ENCODE measurements around the gene ZMAT5.

The ZMAT5 gene

DNA sequence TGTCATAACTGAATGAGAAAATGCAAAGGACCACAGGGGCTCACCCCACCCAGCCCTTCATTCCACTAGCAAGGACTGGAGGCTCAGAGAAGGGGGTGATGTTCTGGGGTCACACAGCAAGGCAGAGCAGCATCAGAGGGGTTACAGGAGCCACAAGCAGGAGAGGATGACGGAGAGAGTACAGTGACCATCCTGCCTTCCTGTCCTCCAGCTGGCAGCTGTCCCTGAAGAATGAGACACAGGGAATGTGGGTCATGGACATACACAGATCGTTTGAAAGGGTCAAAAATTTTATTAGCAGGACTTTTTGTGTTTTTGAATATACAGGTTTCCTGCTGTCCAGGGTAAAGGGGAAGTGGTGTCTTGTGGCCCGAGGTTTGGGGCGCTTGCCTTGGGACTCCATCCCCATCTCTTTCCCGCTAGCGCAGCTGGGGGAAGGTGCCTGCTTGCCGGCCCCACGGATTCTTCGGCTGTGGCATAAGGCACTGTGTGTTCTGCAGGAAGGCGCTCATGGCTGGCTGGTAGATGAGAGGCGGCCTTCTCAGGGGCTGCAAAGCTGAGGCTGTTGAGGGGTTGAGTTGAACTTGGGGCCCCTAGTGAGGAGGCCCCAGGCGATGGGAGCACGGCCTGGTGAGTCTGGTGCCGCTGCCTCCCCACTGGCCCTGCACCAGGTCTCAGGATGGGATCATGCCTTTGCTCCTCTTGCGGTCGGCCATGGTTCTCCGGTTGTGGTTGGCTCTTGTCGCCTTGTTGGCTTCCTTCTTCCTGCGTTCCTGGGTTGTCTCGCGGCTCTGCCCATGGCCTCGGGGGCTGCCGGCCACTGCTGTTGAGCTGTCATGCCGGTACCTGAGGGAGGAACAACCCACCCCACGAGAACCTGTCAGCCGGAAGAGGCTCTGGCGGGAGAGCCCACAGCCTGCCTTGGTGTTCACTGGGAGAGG lies 21.8 kb upstream of the ZMAT5 start:
- FAIRE-seq = no peak
- no peak for DNase-seq (ENCODE audit: extremely low spot score, insufficient read length, low read depth)

DNA sequence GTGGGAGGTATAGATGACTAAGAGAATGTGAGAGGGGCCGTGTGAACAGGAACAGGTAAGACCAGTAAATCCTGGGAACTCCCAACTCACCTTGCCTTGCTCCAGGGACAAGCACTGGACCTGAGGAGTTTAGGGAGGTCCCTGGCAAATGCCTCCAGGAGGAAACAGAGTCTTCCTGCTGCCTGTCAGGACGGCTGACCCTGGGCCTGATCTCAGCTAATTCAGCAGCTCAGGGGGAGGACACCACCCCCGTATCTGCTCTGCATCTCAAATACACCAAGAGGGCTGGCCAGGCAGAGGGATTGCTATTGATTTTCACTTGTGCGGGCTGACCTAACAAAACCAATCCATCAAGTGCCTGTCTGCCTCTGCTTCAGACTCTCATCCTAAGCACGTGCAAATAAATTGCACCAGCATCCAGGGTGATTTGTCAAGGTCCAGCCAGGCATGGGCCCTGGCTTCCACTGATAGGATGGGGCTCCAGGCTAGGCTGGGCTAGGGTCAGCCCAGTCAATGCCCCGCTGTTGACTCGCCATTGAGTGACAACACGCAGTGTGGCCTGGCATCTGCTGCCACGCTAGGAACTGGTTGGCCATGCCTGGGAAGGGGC lies 20.7 kb upstream of the ZMAT5 start:
- DNase-seq (ENCODE audit: extremely low spot score, insufficient read length, low read depth) (no peak), FAIRE-seq (no peak)

- DNase-seq (ENCODE audit: extremely low spot score, insufficient read length, low read depth) (no peak), FAIRE-seq (no peak)
Measured at GRCh38 chr22:29786031-29786430, 19.2 kb upstream of the ZMAT5 start.

GRCh38 chr22:29784451-29785361 lies 17.9 kb upstream of the ZMAT5 start:
- DNase-seq (ENCODE audit: extremely low spot score, insufficient read length, low read depth) (no peak), FAIRE-seq (no peak)

GRCh38 chr22:29782061-29782845 lies 15.4 kb upstream of the ZMAT5 start:
- no peak for DNase-seq (ENCODE audit: extremely low spot score, insufficient read length, low read depth)
- no peak for FAIRE-seq

GRCh38 chr22:29780748-29781676 lies 14.2 kb upstream of the ZMAT5 start:
- FAIRE-seq (no peak), DNase-seq (ENCODE audit: extremely low spot score, insufficient read length, low read depth) (no peak)

DNA sequence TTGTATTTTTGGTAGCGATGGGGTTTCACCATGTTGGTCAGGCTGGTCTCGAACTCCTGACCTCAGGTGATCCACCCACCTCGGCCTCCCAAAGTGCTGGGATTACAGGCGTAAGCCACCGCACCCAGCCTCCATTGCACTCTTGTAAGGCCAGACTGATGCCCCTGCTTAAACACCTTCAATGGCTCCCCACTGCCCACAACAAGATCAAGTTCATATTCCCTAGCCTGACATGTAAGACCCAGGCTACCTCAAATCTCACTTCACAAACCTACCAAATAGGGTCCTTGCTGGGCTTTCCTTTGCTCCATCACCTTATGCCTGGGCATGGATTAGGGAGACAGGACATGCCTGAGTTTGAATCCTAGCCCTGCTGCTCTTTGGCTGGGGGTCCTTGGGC lies 13.4 kb upstream of the ZMAT5 start:
- FAIRE-seq (no peak), DNase-seq (ENCODE audit: extremely low spot score, insufficient read length, low read depth) (no peak)

GRCh38 chr22:29773233-29773632 lies 6.4 kb upstream of the ZMAT5 start:
- FAIRE-seq (no peak), DNase-seq (ENCODE audit: extremely low spot score, insufficient read length, low read depth) (no peak)

DNA sequence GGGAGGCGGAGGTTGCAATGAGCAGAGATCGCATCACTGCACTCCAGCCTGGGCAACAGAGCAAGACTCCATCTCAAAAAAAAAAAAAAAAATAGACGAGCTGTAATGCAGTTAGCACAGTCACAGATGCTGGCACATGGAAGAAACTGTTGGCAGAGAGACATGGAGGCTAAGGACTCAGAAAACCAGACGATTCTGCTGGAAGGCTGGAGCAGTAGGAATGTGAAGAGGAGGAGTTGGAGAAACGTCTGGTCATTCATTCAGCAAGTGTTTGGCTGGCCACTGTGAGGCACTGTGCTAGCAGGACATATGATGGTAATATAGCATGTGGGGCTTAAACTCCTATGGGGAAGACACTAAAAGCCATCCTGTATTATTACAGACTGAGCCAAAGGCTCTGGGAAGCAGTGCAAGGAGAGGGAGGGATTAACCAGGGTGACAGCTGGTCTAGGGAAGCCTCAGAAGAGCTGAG lies 5.4 kb upstream of the ZMAT5 start:
- FAIRE-seq (no peak), DNase-seq (ENCODE audit: extremely low spot score, insufficient read length, low read depth) (no peak)

- no peak for FAIRE-seq
Measured at GRCh38 chr22:29769723-29770321, 3.0 kb upstream of the ZMAT5 start.

GRCh38 chr22:29768052-29768693 lies 1.4 kb upstream of the ZMAT5 start:
- no peak for FAIRE-seq
- no peak for DNase-seq (ENCODE audit: extremely low spot score, insufficient read length, low read depth)

More at GRCh38 chr22:29769723-29770321, 3.0 kb upstream of the ZMAT5 start:
- no peak for DNase-seq (ENCODE audit: extremely low spot score, insufficient read length, low read depth)

DNA sequence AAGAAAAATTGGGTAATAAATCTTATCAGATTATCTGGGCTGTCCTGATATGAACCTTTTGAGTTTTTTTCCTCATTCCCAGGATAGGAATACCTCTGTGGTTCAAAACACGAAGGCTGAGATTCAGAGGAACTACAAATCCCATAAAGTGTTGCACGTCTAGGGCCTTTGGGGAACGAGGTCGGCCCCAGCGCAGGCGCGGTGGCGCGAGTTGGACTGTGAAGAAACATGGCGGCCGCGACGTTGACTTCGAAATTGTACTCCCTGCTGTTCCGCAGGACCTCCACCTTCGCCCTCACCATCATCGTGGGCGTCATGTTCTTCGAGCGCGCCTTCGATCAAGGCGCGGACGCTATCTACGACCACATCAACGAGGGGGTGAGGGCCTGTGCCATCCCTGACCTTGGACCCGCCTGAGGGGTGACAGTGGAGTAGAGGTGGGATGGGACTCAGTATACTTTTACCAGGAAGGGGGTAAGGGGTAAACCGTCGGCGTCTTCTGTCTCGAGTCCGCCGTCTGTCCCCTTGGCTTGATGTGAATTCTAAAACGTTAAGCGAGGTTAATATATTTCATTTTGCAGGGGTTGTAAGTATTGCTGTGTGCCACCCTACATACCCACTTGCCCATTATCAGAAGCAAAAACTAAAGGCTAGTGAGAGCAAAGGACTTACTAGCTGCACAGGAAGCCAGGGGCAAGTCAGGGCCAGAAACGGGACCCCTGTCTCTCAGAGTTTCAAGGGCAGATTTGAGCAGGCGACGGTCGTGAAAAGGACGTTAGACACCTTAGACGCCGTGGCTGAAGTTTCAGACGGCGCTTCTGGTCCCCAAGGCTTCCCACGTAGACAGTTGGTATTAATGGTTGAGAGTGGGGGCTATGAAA lies 604 bp upstream of the ZMAT5 start, which contains the start of gene UQCR10:
TSS of gene UQCR10 (plus strand) at position 199 of the 881 bp plus-strand sequence. CDS start at position 229, 30 bp downstream.
- DNase-seq (ENCODE audit: extremely low spot score, insufficient read length, low read depth) (peak; percentile 86), FAIRE-seq (no peak)

DNA sequence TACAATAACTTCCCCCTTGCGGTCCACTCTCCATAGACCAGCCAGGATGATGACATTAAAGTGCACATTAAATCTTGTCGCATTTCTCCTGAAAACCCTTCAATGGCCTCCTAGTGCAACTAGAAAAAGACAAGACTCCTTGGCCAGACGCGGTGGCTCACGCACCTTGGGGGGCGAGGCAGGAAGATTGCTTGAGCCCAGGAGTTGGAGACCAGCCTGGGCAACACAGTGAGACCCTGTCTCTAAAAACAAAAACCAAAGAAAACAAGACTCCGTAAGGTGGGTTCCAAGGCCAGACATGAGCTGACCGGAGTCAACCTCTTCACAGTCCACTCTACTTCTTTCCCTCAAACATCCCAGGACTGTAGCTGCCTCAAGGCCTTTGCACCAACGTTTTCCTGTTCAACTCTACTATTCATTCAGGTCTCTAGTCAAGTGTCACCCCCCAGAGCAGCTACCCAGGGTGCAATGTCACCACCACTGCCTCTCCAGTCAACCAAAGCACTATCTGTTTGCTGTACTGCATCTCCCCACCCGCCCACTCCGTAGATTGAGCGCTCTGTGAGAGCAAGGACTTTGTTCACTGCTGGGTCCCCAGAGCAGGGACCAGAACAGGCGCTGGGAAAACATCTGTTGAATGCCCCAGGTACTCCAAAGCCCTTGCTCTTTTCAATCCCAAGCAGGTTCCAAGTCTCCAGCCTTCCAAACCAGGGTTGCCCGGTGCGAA lies 739 bp downstream of the ZMAT5 start:
- DNase-seq (ENCODE audit: extremely low spot score, insufficient read length, low read depth) = no peak

DNA sequence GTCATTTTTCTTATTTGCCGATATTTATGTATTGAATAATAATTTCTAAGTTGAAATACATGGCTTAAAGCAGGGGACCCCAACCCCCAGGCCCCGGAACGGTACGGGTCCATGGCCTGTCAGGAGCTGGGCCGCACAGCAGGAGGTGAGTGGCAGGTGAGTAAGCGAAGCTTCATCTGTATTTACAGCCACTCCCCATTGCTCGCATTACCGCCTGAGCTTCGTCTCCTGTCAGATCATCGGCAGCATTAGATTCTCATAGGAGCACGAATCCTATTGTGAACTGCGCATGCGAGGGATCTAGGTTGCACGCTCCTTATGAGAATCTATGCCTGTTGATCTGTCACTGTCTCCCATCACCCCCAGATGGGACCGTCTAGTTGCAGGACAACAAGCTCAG lies 4.5 kb downstream of the ZMAT5 start:
- no peak for FAIRE-seq
- no peak for DNase-seq (ENCODE audit: extremely low spot score, insufficient read length, low read depth)

More for the DNA sequence above, 739 bp downstream of the ZMAT5 start:
- no peak for FAIRE-seq

GRCh38 chr22:29758959-29759358 lies 7.8 kb downstream of the ZMAT5 start:
- DNase-seq (ENCODE audit: extremely low spot score, insufficient read length, low read depth) = no peak
- FAIRE-seq = no peak

DNA sequence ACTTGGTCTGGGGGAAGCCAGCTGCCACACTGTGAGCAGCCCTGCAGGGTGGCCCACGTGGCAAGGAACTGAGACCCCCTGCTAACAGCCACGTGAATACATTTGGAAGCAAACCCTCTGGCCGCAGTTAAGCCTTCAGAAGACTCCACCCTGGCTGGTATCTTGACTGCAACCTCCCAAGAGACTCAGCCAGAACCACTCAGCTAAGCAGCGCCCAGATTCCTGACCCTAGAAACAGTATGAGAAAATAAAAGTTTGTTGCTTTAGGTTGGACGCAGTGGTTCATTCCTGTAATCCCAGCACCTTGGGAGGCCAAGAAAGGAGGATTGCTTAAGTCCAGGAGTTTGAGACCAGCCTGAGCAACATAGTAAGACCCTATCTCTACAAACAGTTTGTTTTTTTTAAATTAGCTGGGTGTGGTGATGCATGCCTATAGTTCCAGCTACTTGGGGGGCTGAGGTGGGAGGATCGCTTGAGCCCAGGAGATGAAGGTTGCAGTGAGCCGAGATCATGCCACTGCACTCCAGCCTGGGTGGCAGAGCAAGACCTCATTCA lies 8.7 kb downstream of the ZMAT5 start:
- DNase-seq (ENCODE audit: extremely low spot score, insufficient read length, low read depth) (no peak), FAIRE-seq (no peak)
